HEK293 (cell line): ENCODE measurements around the gene PHACTR3.

Source experiments
- CTCF ChIA-PET: fragments of 350-600 bp; formaldehyde crosslinking; extraction: SDS; loops from one replicate; lab custom pipeline; 2021; ENCODE audit warnings: antibody characterized with exemption; lab: Yijun Ruan, JAX
- POLR2A ChIA-PET: fragments of 300-600 bp; formaldehyde crosslinking; extraction: SDS; loops from one replicate; lab custom pipeline; 2020; ENCODE audit warnings: antibody characterized with exemption, inconsistent platforms; lab: Yijun Ruan, JAX
- H3K27ac ChIP-seq: fragments of 200-500 bp; sonication (Bioruptor generic); 2 replicates; pipeline ENCODE4 v1.5.1; 2014; ENCODE audit warnings: low read depth, low read length, control low read depth, inconsistent platforms; ENCODE audit errors: extremely low read depth
- H3K36me3 ChIP-seq, 2 experiments: fragments of 200-500 bp in 1 of 2; sonication (Bioruptor generic) in 1 of 2; 1 replicate in 1 of 2; 2 replicates in 1 of 2; pipeline ENCODE4 v1.5.1; 2014 to 2017; ENCODE audit warnings: inconsistent platforms in 2 of 2, low read length in 2 of 2; ENCODE audit not compliant: control insufficient read depth in 2 of 2, insufficient read depth in 1 of 2
- H3K4me1 ChIP-seq: fragments of 200-500 bp; sonication (Bioruptor generic); 2 replicates; pipeline ENCODE4 v1.5.1; 2014; ENCODE audit warnings: mild to moderate bottlenecking, low read length, inconsistent platforms; ENCODE audit not compliant: control insufficient read depth, insufficient read depth
- H3K4me3 ChIP-seq: 2 replicates; pipeline ENCODE4 v1.5.1; 2011; ENCODE audit warnings: low read depth, mild to moderate bottlenecking, control low read depth, low read length, moderate library complexity
- H3K9me3 ChIP-seq: fragments of 200-500 bp; sonication (Bioruptor generic); 2 replicates; pipeline ENCODE4 v1.5.1; 2014; ENCODE audit warnings: low read depth, low read length, inconsistent platforms; ENCODE audit not compliant: control insufficient read depth, insufficient read depth
- AEBP2 ChIP-seq: fragments of 450-650 bp; formaldehyde crosslinking; IDR thresholded peaks from 2 replicates; pipeline ENCODE4 v1.5.1; 2016; ENCODE audit warnings: missing biosample characterization, missing genetic modification characterization, borderline replicate concordance
- EGR2 ChIP-seq: fragments of 450-650 bp; formaldehyde crosslinking; IDR thresholded peaks from 2 replicates; pipeline ENCODE4 v1.5.1; 2016; ENCODE audit warnings: low read depth, missing biosample characterization, missing genetic modification characterization
- GLIS2 ChIP-seq: fragments of 450-650 bp; formaldehyde crosslinking; IDR thresholded peaks from 2 replicates; pipeline ENCODE4 v1.5.1; 2016; ENCODE audit warnings: missing biosample characterization, missing genetic modification characterization
- HOXA7 ChIP-seq: sonication (generic); formaldehyde crosslinking; IDR thresholded peaks from 2 replicates; pipeline ENCODE4 v1.8.1; 2022; ENCODE audit warnings: missing genetic modification reagents, borderline replicate concordance
- KLF10 ChIP-seq: fragments of 450-650 bp; IDR thresholded peaks from 2 replicates; pipeline ENCODE4 v1.5.1; 2018; ENCODE audit warnings: missing biosample characterization, mild to moderate bottlenecking, missing genetic modification characterization
- KLF17 ChIP-seq: fragments of 450-650 bp; formaldehyde crosslinking; IDR thresholded peaks from 2 replicates; pipeline ENCODE4 v1.5.1; 2016; ENCODE audit warnings: missing biosample characterization, missing genetic modification characterization
- KLF8 ChIP-seq: fragments of 450-650 bp; formaldehyde crosslinking; IDR thresholded peaks from 2 replicates; pipeline ENCODE4 v1.5.1; 2016; ENCODE audit warnings: missing biosample characterization, missing genetic modification characterization
- PRDM1 ChIP-seq: fragments of 450-650 bp; formaldehyde crosslinking; IDR thresholded peaks from 2 replicates; pipeline ENCODE4; 2016; ENCODE audit warnings: missing biosample characterization, missing genetic modification characterization
- TRIM28 ChIP-seq: IDR thresholded peaks from 2 replicates; pipeline ENCODE4 v1.6.1; 2011; ENCODE audit warnings: low read length, control low read depth, borderline replicate concordance
- WT1 ChIP-seq: fragments of 450-650 bp; formaldehyde crosslinking; IDR thresholded peaks from 2 replicates; pipeline ENCODE4 v1.5.1; 2016; ENCODE audit warnings: missing biosample characterization, missing genetic modification characterization
- YY1 ChIP-seq: fragments of 450-650 bp; formaldehyde crosslinking; IDR thresholded peaks from 2 replicates; pipeline ENCODE4 v1.5.1; 2018; ENCODE audit warnings: missing biosample characterization, missing genetic modification characterization
- ZBTB17 ChIP-seq: fragments of 450-650 bp; formaldehyde crosslinking; IDR thresholded peaks from 2 replicates; pipeline ENCODE4 v1.5.1; 2016; ENCODE audit warnings: missing biosample characterization, missing genetic modification characterization
- ZNF174 ChIP-seq: fragments of 450-650 bp; formaldehyde crosslinking; IDR thresholded peaks from 2 replicates; pipeline ENCODE4 v1.5.0; 2017; ENCODE audit warnings: missing biosample characterization, mild to moderate bottlenecking, missing genetic modification characterization
- ZNF354C ChIP-seq: fragments of 450-650 bp; formaldehyde crosslinking; IDR thresholded peaks from 2 replicates; pipeline ENCODE4 v1.5.1; 2016; ENCODE audit warnings: missing biosample characterization, missing genetic modification characterization, low read depth, borderline replicate concordance
- ZNF37A ChIP-seq: fragments of 450-650 bp; IDR thresholded peaks from 2 replicates; pipeline ENCODE4 v1.5.1; 2018; ENCODE audit warnings: missing biosample characterization, missing genetic modification characterization
- ZNF404 ChIP-seq: fragments of 450-650 bp; formaldehyde crosslinking; IDR thresholded peaks from 2 replicates; pipeline ENCODE4 v1.5.1; 2017; ENCODE audit warnings: missing biosample characterization, missing genetic modification characterization
- ZNF513 ChIP-seq: fragments of 450-650 bp; IDR thresholded peaks from 2 replicates; pipeline ENCODE4 v1.5.1; 2018; ENCODE audit warnings: missing biosample characterization, missing genetic modification characterization
- ZNF544 ChIP-seq: fragments of 450-650 bp; formaldehyde crosslinking; IDR thresholded peaks from 2 replicates; pipeline ENCODE4 v1.5.0; 2017; ENCODE audit warnings: missing biosample characterization, missing genetic modification characterization
- ZNF600 ChIP-seq: fragments of 450-650 bp; formaldehyde crosslinking; IDR thresholded peaks from 2 replicates; pipeline ENCODE4 v1.5.1; 2016; ENCODE audit warnings: missing biosample characterization, missing genetic modification characterization
- ZNF654 ChIP-seq: fragments of 450-650 bp; formaldehyde crosslinking; IDR thresholded peaks from 2 replicates; pipeline ENCODE4 v1.5.1; 2016; ENCODE audit warnings: low read depth, missing biosample characterization, missing genetic modification characterization
- ZNF664 ChIP-seq: fragments of 450-650 bp; formaldehyde crosslinking; IDR thresholded peaks from 2 replicates; pipeline ENCODE4 v1.5.1; 2016; ENCODE audit warnings: missing biosample characterization, missing genetic modification characterization
- ZNF768 ChIP-seq: fragments of 450-650 bp; formaldehyde crosslinking; IDR thresholded peaks from 2 replicates; pipeline ENCODE4 v1.5.1; 2018; ENCODE audit warnings: missing biosample characterization, mild to moderate bottlenecking, missing genetic modification characterization

PHACTR3 gene

GRCh38 chr20:59767656-59768055 lies 163.3 kb downstream of the PHACTR3 start:
- no peaks in the 10 kb centered on the region for H3K36me3 ChIP-seq
- no peaks in the 10 kb centered on the region; the same call in 1 of the 2 replicates for H3K4me1 ChIP-seq
- H3K4me3 ChIP-seq: no peak overlapping the region
- POLR2A ChIA-PET: no interaction called here
- CTCF ChIA-PET: interaction anchor here (2.6 kb wide), 1 partner anchor 82 kb away, joined by 8 read pairs; no protein-coding TSS in a partner anchor
- TF ChIP-seq AEBP2 (tag by site-specific recombination): no peak
- TF ChIP-seq KLF10: no peak
- peak; percentile 62 for TF ChIP-seq PRDM1 (tag by site-specific recombination)
- TF ChIP-seq KLF8 (tag by site-specific recombination): no peak
- TF ChIP-seq ZNF354C (tag by site-specific recombination): no peak
- TF ChIP-seq ZNF404 (tag by site-specific recombination): no peak
- no peak for TF ChIP-seq ZNF544 (tag by site-specific recombination)
- H3K9me3 ChIP-seq: no peaks in the 10 kb centered on the region
- H3K27ac ChIP-seq: no peak overlapping the region

GRCh38 chr20:59770270-59770669 lies 165.9 kb downstream of the PHACTR3 start:
- no peaks in the 10 kb centered on the region for H3K36me3 ChIP-seq
- TF ChIP-seq WT1 (no peak), KLF17 (tag by site-specific recombination) (no peak), ZNF654 (peak; percentile 13; the same call in 1 of the 2 replicates), GLIS2 (tag by site-specific recombination) (no peak), EGR2 (tag by site-specific recombination) (no peak), TRIM28 (no peak), ZNF768 (tag by site-specific recombination) (no peak), ZNF600 (tag by site-specific recombination) (no peak)
- ChIA-PET POLR2A (no interaction called here), CTCF (interaction anchor here (0.6 to 1.3 kb wide), 7 partner anchors 17 to 264 kb away, joined by 3 to 5 read pairs (median 3); no protein-coding TSS in a partner anchor)
- H3K4me1 ChIP-seq: no peaks in the 10 kb centered on the region; the same call in 1 of the 2 replicates
- H3K9me3 ChIP-seq: no peaks in the 10 kb centered on the region
- H3K27ac ChIP-seq: no peak overlapping the region
- no peak overlapping the region for H3K4me3 ChIP-seq

DNA sequence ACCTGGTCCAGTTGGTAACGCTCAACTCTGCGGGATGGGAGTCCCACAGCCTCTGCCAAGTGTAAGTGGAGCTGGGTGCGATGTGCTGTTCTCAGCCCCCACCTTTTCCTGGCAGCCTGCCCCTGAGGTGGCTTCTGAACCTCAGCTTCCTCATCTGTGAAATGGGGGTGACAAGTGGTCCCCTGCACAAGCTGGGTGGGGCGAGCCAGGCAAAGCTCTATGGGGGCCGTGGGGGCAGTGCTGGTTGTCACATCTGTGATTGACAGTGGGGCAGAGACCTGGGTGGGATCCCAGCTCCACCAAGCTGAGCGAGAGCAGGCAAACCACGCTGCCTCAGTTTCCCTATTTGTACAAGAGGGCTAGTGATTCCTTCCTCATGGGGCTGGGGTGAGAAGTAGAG lies 166.5 kb downstream of the PHACTR3 start:
- H3K27ac ChIP-seq: no peak overlapping the region
- TF ChIP-seq YY1 (tag by site-specific recombination) (no peak), HOXA7 (no peak), ZNF513 (tag by site-specific recombination) (no peak), ZNF174 (tag by site-specific recombination) (no peak), ZNF664 (tag by site-specific recombination) (no peak), ZNF37A (no peak), GLIS2 (tag by site-specific recombination) (no peak), ZBTB17 (no peak)
- H3K4me3 ChIP-seq: no peak overlapping the region
- ChIA-PET POLR2A (no interaction called here), CTCF (interaction anchor here (0.6 to 0.7 kb wide), 2 partner anchors 12 to 168 kb away, joined by 3 read pairs; no protein-coding TSS in a partner anchor)
- H3K9me3 ChIP-seq: no peaks in the 10 kb centered on the region
- H3K36me3 ChIP-seq: no peaks in the 10 kb centered on the region
- H3K4me1 ChIP-seq: no peaks in the 10 kb centered on the region; the same call in 1 of the 2 replicates
